CD4-positive, alpha-beta T cell treated with Interleukin-6 at 100 ng/mL for 8 hours (primary cell): ENCODE data around the gene NUP42.
"Not testable (repeated sequence)": the region's sequence is repeated elsewhere in the genome, so short reads cannot be mapped to it uniquely, and the experiment has no call there.

Experiments
- DNase-seq: peaks from one replicate; pipeline ENCODE4 v3.0.0-alpha.2; 2020; ENCODE audit warnings: mixed read lengths, low spot score

The NUP42 gene, protein sequence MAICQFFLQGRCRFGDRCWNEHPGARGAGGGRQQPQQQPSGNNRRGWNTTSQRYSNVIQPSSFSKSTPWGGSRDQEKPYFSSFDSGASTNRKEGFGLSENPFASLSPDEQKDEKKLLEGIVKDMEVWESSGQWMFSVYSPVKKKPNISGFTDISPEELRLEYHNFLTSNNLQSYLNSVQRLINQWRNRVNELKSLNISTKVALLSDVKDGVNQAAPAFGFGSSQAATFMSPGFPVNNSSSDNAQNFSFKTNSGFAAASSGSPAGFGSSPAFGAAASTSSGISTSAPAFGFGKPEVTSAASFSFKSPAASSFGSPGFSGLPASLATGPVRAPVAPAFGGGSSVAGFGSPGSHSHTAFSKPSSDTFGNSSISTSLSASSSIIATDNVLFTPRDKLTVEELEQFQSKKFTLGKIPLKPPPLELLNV

DNA sequence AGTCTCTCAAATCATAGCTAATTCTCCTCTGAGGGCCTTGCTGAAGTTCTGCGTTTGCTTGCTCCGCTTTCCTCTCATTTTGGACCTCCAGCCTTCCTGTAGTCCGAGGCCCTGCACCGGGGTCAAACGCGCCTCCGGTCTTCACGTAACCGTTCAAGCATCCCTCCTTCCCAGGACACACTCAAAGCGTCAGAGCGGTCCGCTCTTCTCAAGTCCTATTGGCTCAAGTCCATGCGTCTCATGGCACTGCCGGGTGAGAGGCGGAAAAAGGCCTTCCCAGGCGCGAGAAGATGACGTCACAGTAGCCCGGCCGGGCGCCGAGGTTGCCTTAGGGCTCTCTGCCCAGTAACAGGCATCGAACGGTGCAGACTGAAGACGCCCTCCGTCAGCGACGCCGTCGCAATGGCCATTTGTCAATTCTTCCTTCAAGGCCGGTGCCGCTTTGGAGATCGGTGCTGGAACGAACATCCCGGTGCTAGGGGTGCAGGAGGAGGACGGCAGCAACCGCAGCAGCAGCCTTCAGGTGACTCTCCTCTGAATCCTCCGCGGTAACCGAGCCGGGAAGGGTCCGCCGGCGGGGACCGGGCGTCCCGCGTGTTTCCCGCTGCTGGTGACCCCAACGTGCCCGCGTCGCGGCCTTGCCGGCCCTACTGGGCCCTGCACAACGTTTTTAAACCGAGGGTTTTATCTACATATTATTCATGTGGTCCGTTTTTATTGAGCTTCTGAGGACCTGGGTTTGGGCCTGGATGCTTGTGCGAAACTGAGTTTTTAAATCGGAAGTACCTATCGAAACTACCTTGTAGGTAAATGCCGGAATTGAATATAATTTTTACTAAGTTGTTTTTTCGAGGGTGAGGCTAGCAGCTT lies at the start of gene NUP42:
TSS of gene NUP42 (plus strand) at position 365 of the 870 bp plus-strand sequence. CDS start at position 403, 38 bp downstream.
- peak; percentile 93 for DNase-seq

DNA sequence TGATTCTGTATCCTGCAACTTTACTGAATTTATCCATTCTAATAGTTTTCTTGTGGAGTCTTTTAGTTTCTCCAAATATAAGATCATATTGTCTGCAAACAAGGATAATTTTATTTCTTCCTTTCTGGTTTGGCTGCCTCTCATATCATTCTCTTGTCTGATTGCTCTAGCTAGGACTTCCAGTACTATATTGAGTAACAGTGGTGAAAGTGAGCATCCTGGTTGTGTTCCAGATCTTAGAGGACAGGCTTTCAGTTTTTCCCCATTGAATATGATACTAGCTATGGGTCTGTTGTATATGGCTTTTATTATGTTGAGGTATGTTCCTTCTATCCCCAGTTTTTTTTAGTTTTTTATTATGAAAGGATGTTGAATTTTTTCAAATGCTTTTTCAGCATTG lies 48.1 kb upstream of the NUP42 start:
- DNase-seq, result no peak

DNA sequence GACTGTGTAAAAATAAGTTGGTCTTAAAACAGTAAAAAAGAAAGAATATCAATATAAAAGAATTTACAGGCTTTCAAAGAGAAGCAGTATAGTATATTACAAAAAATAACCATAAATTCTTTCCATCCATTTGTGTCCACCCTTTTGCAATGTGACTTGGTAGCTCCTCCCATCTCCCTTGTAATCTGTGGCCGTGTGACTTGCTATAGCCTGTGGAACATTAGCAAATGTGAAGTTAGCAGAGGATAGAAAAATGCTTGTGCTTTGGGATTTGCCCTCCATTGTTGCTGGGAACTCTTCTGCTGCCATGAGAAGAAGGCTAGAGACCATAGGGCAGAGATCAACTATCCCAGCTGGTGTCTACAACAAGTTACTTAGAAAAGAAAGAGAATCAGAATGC lies 46.1 kb upstream of the NUP42 start:
- DNase-seq, result no peak

DNA sequence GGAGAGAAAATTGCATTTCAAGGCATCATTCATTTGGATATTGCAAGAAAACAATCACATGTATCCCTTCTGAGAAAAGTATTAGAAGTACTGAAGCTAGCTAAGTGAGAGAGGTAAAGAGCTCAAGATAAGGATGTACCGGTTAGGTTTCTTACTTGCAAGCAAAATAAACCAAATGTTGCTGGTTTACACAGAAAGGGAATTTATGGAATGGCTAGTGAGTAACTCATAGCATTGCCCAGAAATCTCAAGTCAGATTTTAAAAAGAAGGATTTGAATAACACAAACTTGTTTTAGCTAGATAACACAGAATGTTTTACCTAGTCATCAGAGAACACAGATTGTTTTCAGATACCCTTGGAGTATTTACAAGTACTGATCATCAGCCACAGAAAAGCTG lies 45.6 kb upstream of the NUP42 start:
- no peak for DNase-seq

DNA sequence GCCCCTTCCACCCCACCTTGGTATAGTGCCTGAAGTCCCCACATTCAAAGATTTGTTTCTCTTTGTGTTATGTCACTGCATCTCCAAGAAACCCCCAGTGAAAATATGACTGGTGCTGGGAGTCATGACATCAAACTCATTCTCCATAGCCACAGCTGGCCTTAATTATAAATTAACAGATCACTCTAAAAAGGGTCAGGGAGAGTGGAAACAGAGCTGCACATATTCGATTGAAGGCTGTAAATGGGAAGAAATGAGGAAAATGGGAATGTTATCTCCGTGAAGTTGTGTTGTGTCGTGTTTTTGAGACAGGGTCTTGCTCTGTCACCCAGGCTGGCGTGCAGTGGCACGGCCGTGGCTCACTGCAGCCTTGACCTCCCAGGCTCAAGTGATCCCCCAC lies 24.2 kb upstream of the NUP42 start:
- no peak for DNase-seq

DNA sequence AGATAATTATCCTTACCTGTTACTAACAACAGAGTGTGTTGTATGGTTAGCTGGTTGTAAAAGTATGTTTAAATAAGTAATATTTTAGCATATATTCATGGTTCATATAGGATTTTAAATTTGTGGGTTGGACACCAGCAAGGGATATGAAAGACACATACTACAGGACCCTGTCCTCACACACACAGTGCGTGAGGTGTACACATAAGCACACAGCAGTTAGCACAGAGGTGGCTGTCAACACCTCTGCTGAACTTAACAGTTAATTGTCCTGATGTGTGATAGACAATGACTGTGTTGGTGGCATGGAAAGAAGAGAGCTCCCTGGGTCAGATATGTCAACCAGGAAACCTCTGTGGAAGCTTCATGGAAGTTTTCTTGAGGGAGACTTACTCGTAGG lies 23.3 kb upstream of the NUP42 start:
- no peak for DNase-seq

DNA sequence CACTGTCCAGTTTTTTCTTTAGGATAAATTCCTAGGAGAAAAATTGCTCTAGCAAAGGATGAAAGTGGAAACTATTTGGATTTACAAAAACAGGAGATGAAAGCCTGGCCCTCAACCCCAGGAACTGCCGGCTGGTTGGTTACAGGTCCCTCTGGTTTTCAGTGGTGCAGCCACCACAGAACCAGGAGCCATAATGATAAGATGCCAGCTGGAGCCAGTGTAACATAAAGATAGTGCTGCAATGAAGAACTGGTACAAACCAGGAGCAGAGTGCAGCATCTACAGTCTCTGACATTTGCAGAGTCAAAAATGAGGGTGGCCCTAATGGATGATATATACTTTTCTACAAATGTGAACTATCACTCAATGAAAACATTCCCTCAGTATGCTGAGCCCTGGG lies 20.4 kb upstream of the NUP42 start:
- DNase-seq, result no peak

DNA sequence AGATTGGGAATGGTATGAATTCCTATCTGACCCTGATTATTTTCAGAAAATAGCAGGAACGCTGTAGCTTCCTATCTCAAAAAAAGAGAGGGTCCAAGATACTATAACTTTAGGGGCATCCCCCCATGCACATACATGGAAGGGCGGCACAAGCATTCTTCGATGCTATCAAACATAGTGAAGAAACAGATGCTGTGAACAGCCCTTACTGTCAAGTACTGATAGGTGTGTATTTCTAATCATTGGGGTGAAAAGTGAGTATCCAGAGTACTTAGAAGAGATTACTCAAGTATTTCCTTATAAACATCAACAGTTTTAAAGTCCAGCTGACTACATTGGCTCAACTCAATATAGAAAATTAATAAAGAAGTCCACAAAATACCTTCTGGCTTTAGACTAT lies 17.0 kb upstream of the NUP42 start:
- DNase-seq, result no peak

DNA sequence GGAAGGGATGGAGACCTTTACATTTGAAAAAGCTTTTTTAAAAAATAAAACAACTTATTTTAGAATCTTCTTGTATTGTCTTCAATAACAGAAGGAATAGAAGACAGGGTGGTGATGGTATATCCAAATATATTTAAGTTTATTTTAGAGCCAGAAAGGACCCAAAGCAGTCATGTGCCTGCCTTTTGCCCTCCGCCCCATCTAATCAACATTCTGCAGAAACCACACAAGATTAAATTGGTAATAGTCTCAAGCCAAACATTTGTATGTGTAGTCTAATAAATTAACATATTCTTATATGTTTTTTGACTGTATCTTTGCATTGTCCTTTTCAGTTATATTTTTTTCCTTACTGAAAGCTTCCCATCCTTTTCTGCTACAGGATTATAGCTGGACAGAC lies 16.5 kb upstream of the NUP42 start:
- no peak for DNase-seq

DNA sequence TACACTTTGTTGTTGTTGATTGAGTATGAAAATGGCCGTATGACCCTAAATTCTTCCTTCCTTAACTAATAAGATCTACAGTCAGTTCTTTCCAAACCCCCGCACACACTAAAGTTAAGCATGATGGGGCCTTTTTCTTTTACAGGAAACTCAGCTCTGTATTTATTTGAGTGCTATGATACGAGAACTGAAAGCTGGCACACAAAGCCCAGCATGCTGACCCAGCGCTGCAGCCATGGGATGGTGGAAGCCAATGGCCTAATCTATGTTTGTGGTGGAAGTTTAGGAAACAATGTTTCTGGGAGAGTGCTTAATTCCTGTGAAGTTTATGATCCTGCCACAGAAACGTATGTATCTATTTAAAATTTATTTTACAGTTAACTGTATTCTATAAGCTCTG lies 14.2 kb upstream of the NUP42 start:
- no peak for DNase-seq

DNA sequence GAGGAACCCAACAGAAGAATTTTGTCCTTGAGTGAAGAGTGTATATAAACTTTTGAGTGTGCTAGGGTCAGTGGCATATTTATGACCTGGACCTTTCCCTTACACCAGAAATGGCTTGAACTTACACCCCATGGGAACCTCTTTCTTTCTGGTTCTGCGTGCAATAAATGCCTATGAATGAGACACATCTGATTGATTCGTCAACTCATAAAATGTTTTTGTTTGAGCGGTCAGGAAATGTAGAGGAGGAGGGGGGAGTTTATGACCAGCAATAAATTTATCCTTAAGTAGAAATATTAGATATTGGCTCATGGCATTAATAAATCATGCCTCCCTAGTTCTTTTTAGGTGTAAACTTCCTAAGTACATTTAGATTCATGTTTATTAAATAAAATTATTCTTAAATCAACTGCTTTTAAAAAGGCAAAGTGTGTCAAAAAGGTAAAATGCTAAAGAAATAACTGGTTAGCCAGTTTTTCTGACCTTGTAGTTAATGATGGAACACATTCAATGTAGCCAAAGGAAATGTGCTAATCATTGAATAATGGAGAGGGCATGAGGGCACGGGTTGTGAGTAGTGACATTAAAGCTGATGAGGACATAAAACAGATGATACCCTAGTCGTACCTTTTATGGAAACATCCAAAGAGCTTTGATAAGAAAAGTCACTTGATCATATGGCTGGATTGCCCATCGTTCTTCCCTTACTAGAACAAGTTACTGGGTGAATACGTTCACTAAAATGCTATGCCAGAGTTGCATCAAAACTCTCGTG lies 13.6 kb upstream of the NUP42 start:
- no peak for DNase-seq

DNA sequence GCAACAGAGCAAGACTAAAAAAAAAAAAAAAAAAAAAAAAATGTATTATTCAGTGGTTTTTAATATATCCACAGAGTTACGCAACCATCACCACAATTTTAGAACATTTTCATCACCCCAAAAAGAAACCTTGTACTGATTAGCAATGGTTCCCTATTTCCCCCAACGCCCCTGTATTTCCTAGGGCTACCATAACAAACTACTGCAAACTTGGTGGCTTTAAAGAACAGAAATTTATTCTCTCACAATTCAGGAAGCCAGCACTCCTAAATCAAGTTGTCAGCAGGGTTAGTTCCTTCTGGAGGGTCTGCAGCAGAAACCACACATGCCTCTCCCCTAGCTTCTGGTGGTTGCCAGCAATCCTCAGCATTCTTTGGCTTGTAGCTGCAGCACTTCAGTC lies 5.9 kb upstream of the NUP42 start:
- DNase-seq, result no peak

DNA sequence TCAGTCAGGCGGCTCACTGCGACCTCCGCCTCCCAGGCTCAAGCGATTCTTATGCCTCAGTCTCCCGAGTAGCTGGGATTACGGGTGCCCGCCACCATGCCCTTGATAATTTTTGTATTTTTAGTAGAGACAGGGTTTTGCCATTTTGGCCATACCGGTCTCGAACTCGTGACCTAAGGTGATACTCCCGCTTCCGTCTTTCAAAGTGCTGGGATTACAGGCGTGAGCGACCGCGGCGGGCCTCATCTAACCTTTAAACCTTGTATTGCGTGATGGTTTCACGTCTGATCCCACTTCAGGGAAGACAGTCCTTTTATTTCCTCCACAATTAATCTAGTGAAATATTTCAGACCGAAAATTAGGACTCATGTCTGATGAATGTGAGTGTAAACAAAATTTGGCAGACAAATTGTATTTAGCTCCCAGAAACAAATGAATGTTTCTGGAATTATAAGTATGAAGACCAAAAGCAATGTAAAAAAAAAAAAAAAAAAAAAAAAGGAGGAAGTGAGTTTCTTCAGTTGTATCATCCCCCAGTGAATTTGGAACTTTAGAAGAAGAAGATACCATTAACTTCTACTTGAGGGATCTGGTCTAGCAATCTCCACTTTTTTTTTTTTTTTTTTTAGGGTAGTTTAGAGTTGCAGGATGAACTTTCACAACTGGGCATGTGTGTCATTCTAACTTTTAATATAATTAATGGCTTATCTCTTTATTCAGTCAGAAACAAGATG lies 1.6 kb downstream of the NUP42 start:
- no peak for DNase-seq

DNA sequence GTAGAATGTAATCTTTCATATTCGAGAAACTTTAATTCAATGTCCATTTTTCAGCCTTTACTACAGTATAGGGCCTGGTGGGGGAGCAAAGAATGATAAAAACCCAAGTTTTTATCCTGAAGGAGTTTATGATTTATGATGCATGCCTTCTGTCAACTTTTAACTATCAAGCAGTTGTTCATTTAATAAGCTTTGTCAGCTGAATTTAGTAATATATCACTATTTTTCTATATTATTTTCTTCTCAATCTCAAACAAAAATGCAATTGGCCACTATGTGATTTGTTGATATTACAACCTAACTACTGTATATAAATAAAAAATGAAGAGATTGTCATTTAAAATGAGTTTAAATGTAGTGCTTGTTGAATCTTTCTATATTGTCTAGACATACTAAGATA lies 2.4 kb downstream of the NUP42 start:
- no peak for DNase-seq

DNA sequence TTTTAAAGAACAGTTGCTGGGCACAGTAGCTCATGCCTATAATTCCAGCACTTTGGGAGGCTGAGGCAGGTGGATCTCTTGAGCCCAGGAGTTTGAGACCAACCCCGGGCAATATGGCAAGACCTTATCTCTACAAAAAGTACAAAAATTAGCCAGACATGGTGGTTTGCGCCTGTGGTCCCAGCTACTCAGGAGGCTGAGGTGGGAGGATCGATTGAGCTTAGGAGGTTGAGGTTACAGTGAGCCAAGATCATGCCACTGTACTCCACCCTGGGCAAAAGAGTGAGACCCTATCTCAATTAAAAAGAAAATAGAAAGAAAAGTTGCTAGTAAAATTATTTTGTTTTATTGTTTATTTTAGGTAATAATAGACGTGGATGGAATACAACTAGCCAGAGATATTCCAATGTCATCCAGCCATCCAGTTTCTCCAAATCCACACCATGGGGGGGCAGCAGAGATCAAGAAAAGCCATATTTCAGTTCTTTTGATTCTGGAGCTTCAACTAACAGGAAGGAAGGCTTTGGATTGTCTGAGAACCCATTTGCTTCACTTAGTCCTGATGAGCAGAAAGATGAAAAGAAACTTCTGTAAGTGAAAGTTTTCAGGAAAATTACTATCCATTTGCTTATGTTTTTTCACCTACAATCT lies 3.0 kb downstream of the NUP42 start:
- no peak for DNase-seq

DNA sequence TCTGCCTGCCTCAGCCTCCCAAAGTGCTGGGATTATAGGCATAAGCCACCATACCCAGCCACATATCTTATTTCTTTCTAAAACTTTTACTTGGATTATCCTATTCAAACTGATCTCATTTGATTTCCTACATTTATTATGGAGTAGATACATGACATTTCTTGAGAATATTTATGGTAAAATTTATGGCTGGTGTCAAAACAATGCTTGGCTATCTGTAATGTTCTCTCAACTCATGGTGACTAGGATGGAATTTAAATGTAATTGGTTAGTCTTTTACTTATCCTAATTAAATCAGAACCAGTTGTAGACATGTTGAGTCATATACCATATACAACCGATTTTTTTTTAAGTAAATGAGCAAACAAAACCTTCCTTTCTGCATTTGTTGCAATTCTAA lies 4.1 kb downstream of the NUP42 start:
- DNase-seq, result no peak

DNA sequence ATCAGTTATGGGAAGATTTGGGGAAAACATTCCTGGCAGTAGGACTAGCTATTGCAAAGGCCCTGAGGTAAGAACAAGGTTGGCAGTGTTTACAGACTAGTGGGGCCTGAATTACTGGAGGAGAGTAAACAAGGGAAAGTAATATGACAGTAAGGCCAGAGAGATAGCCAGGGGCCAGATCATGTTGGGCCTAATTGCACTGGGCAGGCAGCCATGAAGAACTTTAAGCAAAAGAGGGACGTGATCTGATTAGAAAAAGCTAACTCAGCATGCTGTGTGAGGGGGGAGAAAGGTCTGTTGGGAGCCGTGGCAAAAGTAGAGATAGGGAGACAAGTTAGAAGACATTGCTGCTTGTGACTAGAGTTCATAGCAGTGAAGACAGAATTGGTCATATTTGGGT lies 9.2 kb downstream of the NUP42 start:
- DNase-seq, result no peak

DNA sequence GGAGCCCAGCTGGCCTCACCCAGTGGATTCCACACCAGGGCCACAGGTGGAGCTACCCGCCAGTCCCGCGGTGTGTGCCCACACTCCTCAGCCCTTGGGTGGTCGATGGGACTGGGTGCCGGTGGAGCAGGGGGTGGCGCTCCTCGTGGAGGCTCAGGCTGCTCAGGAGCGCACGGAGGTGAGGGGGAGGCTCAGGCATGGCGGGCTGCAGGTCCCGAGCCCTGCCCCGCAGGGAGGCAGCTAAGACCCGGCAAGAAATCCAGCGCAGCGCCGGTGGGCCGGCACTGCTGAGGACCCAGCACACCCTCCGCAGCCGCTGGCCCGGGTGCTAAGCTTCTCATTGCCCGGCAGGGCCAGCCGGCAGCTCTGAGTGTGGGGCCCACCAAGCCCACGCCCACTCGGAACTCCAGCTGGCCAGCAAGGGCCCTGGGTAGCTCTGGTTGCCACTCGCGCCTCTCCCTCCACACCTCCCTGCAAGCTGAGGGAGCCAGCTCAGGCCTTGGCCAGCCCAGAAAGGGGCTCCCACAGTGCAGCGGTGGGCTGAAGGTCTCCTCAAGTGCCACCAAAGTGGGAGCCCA lies 11.9 kb downstream of the NUP42 start:
- DNase-seq, result not testable (repeated sequence)

DNA sequence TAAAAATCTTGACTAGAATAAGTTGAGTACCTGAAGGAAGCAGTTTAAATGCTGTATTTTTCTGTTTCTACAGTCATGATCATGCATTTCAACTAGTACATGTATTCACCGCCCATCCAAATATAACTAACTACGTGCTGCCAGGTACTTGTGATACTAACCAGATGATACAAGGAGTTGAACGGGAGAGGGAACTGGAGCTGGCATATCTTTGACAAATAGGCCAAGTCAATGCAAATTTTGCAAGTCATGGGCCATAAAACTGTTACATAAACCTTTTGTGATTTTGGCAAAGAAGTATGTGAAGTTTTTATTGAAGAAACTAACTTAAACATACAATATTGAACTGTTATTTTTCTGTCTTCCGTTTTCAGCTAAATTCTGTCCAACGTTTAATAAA lies 14.5 kb downstream of the NUP42 start:
- DNase-seq, result no peak

DNA sequence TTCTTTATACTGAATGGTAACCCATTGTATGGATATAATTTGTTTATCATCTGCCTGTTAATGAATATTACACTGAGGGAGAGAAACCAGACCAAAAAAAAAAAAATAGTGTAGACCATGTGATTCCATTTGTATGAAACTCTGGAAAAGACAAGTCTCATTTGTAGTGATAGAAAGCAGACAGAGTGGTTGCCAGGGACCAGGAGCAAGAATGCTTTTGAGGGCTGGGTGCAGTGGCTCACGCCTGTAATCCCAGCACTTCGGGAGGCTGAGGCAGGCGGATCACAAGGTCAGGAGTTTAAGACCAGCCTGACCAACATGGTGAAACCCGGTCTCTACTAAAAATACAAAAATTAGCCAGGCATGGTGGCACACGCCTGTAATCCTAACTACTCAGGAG lies 15.9 kb downstream of the NUP42 start:
- not testable (repeated sequence) for DNase-seq

DNA sequence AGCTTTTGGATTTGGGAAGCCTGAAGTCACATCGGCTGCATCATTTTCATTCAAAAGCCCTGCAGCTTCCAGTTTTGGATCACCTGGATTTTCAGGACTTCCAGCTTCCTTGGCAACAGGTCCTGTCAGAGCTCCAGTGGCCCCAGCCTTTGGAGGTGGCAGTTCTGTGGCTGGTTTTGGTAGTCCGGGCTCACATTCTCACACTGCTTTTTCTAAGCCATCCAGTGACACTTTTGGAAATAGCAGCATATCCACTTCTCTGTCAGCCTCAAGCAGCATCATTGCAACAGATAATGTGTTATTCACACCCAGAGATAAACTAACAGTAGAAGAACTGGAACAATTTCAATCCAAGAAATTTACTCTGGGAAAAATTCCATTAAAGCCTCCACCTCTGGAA lies 18.5 kb downstream of the NUP42 start:
- no peak for DNase-seq
